WI38 (cell line): ENCODE results near the gene XPR1.

Experiments
- H3K4me3 ChIP-seq: 2 replicates; pipeline ENCODE4 v1.5.1; 2011; ENCODE audit warnings: low read depth, mild to moderate bottlenecking, control low read depth, low read length
- TF ChIP-seq, protein P1 (sequence below): IDR thresholded peaks from 2 replicates; pipeline ENCODE4 v1.5.1; 2012; ENCODE audit warnings: low read depth, mild to moderate bottlenecking, control low read depth, low read length

Gene XPR1

DNA sequence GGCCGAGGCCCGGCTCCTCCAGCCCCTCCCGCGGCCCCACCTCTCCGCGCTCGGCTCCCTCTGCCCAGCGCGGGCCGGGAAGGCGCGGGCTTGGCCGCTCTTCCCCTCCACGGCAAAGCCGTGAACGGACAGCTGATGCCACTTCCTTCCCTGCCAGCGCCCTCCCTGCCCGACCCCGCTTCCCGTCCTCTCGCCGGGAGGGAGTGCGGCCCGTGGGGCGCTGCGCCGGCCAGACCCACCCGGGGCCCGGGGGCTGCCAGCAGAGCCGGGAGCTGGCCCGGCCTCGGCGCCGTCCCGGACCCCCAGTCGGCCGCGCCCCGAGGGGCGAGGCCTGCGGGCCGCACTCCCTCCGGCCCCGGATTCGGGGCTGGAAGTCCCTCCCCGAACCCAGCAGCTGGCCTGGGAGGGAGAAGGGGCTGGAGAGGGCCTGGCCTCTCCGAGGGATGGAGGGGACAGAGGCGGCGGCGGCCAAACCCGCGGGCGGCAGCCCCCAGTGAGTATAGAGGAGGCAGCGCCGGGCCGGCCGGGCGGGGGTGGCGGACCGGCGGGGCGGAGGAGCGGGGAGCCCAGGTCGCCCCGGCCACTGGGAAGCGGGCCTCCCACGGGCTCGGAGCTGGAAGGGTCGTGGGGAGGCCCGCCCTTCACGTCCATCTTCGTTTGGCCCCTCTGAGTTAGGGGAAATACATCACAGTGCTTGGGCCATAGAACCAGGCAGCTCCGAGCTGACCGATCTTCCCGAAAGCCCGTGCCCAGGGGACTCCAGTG lies 281.2 kb downstream of the XPR1 start, which contains the start of gene KIAA1614:
TSS of gene KIAA1614 (plus strand) at position 97 of the 765 bp plus-strand sequence. CDS start at position 444, 347 bp downstream.
- peak within 1 kb of the TSS; percentile 70 for H3K4me3 ChIP-seq

DNA sequence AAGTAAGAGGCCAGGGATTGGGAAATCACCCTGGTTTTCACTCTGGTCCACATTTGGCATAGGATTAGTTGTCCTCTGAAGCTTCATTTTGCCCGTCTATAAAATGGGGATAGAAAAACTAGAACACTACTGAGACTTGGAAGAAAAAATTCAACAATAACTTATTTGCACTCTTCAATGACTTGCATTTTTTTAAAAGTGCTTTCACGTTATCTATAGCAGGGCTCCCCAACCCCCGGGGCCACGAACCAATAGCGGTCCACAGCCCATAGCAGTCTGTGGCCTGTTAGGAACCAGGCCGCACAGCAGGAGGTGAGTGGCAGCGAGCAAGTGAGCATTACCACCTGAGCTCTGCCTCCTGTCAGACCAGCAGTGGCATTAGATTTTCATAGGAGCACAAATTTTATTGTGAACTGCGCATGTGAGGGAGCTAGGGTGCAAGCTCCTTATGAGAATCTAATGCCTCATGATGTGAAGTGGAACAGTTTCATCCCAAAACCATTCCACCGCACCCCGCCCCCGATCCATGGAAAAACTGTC lies 283.7 kb downstream of the XPR1 start:
- TF ChIP-seq, protein P1, sequence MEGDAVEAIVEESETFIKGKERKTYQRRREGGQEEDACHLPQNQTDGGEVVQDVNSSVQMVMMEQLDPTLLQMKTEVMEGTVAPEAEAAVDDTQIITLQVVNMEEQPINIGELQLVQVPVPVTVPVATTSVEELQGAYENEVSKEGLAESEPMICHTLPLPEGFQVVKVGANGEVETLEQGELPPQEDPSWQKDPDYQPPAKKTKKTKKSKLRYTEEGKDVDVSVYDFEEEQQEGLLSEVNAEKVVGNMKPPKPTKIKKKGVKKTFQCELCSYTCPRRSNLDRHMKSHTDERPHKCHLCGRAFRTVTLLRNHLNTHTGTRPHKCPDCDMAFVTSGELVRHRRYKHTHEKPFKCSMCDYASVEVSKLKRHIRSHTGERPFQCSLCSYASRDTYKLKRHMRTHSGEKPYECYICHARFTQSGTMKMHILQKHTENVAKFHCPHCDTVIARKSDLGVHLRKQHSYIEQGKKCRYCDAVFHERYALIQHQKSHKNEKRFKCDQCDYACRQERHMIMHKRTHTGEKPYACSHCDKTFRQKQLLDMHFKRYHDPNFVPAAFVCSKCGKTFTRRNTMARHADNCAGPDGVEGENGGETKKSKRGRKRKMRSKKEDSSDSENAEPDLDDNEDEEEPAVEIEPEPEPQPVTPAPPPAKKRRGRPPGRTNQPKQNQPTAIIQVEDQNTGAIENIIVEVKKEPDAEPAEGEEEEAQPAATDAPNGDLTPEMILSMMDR, result no peak
- H3K4me3 ChIP-seq, result no peak overlapping the region

More for the DNA sequence above, 281.2 kb downstream of the XPR1 start, which contains the start of gene KIAA1614:
- TF ChIP-seq, protein P1, result no peak

DNA sequence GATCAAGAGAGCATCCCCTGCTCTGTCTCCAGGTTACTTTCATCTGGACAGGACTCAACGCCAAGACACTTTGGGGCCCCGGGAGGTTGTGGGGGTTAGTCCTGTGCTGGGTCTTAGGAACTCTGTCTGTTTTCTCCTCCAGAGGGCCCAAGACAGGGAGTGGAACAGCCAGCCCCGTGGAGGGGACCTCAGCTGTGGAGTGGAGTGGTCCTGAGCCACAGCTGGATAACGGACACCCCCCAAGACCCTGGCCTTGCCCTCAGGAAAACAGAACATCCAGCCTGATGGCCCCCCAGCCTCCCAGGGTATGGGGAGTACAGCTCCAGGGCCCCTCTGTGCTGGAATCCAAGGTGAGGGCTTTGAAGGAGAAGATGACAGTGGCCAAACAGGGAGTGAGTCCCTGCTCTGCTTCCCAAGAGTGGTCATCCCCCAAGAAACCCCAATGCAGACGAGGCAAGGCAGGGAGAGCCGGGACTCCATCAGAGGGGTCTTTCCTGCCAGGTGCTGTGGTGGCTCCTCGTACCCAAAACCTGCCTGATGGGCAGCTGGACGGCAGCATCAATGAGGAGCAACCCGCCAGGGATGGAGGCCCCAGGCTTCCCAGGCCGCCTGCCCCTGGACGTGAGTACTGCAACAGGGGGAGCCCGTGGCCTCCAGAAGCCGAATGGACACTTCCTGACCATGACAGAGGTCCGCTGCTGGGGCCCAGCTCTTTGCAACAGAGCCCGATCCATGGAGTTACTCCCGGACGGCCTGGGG lies 284.4 kb downstream of the XPR1 start:
- TF ChIP-seq, protein P1, result no peak
- no peak overlapping the region for H3K4me3 ChIP-seq

DNA sequence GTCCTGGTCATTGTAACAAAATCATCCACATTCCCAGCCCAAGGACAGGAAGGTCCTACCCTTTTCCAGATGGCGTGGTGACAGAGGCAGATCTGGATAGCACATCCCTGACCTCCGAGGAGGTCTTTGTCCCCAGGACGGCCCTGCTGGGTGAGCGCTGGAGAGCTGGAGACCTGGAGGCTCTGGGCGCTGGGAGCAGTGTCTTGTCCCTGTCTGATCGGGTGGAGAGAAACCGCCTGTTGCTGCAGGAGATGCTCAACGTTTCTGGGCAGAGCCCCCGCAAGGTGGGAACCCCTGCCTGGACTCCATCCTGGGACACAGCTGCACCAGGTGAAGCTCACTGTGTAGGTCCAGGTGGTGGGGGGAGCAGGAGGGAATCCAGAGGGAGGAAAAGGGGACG lies 284.9 kb downstream of the XPR1 start:
- no peak overlapping the region for H3K4me3 ChIP-seq
- TF ChIP-seq, protein P1, result no peak

DNA sequence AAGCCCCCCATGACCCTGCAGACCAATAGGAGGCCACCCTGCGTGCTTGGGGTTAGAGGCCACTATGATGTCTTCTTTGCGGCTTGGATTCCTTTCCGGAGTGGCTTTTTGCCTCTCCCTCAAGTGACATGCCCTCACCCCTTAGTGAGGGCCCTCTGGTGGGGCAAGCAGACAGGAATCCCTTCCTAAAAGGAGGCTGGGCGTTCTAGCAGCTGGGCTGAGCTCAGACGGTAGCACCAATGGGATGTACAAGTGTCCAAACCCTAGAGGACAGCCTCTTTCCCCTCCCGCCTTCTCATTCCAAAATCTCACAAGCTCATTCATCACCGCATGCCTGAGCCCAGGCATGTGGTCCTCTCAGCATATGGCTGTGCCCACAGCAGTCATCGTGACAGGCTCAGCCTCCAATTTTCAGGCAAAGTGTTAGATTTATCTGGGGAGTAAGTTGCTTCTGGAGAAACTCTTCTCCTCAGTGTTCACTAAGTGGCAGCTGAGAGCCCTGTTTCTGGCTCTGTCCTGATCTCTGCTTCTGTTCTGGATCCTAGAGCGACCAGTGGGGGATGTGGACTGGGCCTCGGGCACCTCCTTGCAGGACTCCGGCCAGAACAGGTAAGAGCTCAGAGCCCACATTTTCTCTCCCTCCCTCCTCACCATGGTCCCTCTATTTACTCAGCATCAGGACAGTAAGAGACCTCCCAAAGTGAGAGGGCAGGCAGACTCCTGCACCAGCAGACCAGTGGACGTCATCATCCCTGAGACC lies 285.7 kb downstream of the XPR1 start:
- TF ChIP-seq, protein P1, result no peak
- H3K4me3 ChIP-seq, result no peak overlapping the region

DNA sequence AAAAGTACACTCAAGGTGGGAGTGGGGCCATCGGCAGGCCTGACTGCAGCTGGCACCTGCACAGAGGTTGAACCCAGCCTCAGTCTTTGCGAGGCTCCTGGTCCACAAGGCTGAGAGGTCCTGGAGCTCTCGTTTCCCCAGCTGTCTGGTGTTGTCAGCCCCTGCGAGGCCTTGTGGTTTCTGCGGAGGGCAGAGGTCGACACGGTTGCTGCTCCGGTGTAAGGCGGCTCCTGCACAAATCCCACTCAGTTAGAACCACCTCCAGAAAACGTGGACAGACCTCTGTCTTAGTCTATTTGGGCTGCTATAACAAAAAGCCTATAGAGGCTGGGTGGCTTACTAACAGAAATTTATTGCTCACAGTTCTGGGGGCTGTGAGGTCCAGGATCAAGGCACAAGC lies 286.7 kb downstream of the XPR1 start:
- H3K4me3 ChIP-seq, result no peak overlapping the region
- TF ChIP-seq, protein P1, result no peak
